Measurements from ENCODE around the gene DGKB.

DGKB gene

DNA sequence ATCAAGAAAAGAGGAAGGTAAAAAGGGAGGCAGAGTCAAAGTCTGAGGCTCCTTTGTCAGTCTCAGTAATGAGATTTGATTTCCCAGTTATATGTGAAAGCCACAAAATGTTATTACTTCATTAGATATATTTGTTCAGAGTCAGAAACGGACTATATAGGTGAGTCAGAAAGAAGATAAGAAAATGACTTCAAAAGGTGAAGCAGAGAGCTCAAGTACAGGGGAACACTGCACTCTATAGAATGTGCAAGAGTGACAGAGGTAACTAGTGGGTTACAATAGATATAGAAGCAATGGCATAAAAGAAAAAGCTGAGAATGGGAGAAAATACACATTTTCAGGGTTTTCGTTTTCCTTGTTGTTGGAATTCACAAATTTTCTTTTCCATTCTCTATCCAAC is 43.3 kb downstream of the DGKB start:
- no peak for DNase-seq (ENCODE audit: low spot score)

DNA sequence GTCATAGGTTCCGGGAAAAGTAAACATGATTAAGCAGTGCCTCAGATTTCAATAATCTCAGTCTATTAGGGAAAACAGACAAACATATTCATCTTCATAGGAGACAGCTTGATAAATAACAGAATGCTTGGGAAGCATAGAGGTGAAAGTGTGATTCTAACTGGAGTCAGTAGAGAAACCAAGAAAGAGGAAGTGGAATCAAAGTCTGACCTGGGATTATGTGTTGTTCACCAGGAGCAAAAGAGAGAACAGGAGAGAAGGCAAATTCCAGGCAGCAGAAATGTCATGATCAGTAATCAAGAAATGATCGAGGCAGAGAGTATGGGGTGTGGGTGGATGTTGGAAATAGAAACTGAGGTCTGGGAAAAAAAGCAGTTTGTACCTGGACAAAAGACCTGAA is 43.7 kb downstream of the DGKB start:
- no peak for DNase-seq (ENCODE audit: low spot score)

DNA sequence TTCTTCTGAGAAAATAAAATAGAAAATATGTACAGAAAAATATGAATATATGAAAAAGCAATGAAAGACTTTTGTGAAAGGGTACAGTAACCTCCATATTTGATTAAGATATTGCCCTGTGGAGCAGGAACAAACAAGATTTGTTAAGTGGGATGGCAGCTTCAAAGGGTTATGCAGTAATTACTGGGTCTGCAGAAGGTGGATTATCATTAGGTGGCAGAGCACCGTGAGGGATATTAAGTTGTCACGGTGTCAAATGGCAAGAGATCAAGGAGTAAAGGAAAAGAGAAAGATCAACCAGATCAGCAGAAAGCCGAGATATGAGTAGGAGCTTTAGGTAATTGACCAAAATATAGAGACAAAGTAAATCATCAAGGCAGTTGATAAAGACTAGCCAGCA is 44.1 kb downstream of the DGKB start:
- no peak for DNase-seq (ENCODE audit: low spot score)

DNA sequence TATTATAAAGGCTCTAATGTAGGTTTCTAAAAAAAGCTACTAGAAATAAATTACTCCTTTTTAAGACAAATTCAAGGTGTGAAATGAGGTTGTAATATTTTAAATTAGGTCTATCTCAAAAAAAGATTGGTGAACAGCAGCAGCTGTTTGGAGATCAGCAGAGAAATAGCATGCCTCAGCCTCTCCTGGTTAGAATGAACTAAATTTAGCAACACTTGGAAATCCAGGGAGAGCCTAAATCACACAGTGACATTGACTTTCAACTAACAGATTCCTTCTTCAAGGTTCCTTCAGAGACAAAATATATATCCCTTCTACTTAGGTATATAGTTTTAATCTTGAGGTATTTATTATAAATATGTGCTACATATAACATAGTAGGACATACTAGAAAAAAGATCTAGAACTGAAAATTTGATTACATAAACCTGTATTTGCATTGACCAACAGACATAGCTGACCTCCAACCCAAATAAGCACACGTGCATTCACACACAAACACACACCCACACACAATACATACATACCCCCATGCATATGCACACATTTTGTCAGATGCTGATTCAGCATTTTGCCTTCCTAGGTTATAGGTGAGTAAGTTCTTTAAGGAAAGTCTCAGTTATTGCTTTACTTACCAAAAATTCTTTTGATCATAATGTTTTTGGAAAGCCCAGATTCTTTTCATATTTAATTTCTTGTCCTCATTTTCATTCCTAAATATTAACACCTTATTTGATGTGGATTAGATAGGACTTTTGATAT is 47.3 kb downstream of the DGKB start:
- DNase-seq (ENCODE audit: low spot score), result no peak

DNA sequence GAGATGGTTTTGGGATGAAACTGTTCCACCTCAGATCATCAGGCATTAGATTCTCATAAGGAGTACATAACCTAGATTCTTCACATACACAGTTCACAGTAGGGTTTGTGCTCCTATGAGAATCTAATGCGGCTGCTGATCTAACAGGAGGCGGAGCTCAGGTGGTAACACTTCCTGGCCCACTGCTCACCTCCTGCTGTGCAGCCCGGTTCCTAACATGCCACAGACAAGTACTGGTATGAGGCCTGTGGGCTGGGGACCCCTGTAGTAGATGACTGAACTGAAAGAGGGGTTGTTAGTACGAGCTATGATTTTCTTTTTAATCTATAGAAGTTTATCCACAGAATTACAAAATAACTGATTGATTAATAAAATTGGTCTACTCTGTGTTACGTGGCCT is 48.1 kb downstream of the DGKB start:
- DNase-seq (ENCODE audit: low spot score), result no peak

DNA sequence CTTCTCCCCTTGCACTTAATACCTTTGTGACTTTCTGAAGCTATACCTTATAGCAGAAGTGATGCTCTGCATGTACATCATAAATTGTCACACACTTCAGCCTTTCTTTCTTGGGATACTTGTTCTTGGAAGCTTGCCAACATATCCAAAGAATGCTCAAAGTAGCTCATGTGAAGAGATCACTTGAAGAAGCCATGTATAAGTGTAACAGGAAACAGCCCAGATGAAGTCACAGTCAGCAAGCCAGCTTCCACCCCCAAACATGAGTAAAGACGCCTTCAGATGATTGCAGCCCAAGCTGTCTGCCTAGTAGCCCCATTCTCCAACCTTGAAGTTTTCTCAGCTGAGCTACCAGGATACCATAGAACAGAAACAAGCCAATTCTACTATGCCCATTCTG is 50.9 kb downstream of the DGKB start:
- no peak for DNase-seq (ENCODE audit: low spot score)

DNA sequence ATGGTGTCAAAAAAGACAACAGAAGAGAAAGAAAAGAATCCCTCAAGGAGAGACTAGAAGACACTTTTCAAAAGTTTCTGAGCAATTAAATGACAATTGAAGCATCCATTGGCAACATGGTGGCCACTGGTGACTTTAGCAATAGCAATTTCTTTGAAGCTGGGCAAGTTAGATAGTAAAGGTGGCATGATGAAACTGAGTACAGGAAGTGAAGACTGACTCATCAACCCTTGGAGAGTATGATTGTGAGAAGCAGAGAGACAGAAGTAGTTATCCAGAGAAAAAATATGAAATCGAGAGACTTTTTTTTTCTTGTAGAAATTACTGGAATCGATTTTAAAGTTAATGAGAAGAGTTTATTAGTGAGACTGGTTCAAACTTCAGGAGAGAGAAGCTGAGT is 52.5 kb downstream of the DGKB start:
- no peak for DNase-seq (ENCODE audit: low spot score)

DNA sequence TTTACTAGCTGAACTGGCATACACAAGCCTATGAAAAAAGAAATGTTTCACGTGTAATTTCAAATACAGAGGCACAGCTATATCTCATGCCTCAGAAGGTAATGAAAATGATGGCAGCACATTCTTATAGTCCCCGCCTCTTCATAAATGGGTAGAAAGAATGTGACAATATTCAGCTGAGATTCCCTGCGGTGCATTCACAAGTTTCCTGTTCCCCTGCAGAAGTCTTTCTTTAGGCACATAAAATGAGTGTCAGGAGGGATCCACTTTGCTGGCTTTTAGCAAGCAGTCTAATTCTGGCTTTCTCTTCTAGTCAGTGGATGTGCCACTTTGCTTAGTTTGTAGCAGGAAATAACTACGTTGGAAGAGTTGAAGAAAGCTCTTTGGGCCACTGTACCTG is 56.1 kb downstream of the DGKB start:
- DNase-seq (ENCODE audit: low spot score), result no peak

DNA sequence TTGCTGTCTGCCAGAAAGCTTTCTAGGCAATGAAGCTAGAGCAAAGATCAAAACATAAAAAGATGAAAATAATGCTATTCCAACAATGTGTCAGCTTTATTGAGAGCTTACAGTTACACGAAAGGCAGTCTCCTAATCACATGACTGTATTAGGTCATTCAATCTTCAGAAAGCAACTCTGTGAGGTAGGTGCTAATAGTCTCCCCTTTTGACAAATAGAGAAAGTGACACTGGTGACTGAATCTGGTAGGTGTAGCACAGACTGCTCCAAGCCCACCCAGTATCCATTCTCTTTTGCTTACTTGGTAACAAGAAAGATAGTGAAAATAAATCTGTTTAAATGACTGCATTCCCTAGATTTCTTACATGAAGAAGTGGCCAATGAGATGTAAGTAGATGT is 58.8 kb downstream of the DGKB start:
- no peak for DNase-seq (ENCODE audit: low spot score)

DNA sequence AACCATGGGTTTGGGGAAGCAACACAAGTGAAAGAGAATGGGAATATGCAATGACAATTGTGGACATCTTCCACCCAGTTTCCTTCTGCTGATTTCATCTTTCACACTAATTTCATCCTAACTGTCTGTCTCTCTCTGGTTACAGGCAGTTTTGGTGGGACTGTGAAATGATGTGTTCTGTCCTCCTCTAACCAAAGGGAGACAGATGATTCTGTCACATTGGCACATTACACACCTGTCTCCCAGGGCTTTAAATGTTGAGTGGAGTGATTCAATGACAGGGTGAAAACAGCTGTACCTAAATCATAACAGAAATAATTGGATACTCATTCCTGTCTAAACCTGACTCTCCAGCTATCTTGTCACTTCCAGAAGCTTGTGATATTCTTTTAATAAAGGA is 60.0 kb downstream of the DGKB start:
- DNase-seq (ENCODE audit: low spot score), result no peak

DNA sequence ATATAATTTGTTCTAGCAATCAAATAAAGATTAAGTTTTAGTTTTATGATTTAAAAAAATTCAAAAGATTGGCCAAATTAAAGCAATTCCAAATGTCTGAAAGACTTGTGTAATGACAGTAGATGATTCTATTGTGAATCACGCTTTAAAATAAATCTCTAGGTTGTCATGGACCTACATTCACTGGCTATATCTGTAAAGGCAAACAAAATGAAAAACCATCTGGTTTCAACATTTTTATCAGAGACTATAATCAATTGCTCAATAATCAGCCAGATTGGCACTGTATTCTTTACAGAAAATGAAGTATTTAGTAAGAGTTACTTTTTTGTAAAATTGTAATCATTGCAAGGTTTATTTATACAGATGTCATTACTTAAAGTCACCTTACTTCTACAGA is 60.7 kb downstream of the DGKB start:
- no peak for DNase-seq (ENCODE audit: low spot score)

DNA sequence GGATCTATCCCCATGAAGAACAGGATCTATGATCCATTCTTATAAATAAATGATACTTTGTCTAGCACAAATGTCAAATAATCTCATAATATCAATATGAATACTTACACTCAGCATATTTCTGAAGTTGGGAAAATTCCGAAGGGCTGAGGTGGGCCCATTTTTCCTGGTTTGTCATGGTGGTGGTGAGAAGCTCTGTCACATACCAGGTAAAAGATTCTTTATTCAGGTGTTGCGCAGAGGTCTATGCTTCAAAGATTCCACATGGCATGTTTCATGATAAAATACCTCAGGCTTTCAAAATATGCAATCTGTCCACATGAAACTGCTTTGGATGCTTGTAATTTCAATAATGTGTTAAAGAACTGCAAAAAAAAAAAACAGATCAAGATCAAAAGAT is 61.5 kb downstream of the DGKB start:
- no peak for DNase-seq (ENCODE audit: low spot score)

DNA sequence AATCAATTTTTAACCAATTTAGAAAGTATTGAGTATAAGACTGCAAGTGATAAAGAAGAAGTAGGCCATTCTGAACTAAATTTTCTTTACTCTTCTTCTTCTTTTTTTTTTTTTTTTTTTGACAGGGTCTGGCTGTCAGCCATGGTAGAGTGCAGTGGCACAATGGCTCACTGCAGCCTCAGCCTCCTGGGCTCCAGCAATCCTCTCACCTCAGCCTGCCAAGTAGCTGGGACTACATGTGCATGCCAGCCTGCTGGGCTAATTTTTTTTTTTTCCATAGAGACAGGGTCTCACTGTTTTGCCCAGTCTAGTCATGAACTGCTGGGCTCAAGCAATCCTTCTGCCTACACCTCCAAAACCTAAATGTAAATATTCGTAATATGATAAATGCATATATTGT is 63.2 kb downstream of the DGKB start:
- DNase-seq (ENCODE audit: low spot score), result no peak

DNA sequence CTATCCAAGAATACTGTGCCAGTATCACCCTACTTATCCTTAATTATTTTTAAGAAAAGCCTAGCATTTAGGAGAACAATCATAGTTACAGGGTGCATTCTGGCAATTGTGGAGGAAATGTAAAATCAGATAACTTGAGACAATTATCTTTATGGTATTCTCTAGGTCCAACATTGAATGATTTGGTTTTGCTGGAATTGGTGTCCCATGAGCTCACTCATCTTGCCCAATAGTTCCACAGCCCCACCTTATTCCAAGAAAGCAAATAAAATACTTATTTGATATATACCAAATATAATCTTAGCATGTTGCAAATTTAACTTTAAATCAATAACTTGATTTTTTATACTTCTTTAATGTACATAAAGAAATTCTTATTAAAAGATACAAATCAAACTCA is 65.3 kb downstream of the DGKB start:
- no peak for DNase-seq (ENCODE audit: low spot score)

DNA sequence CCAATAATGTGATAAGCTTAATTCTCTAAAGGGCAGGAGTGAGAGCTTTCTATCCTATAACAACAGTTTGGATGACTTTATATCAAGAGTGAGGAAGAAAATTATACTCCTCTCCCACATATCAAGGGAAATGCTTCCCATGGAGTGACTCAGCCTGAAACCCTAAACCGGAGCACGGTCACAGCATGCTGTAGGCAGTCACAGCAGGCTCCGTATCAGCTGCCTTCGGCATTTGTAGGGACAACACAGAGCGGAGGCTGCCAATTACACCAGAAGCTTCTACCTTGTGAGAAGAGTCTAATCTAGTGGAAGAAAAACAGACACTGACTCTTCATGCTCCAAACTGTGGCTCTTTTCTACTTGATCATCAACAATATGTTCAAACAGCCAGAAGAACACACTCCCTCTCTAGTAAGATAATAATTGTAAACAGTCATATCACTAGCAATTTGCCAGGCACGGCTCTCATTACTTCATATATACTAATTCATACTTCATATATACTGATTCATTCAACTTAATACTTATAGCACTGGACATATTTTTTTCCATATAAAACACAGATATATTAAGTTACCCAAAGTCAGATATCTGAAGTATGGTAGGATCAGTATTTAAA is 65.9 kb downstream of the DGKB start:
- peak; percentile 54 for DNase-seq (ENCODE audit: low spot score)

DNA sequence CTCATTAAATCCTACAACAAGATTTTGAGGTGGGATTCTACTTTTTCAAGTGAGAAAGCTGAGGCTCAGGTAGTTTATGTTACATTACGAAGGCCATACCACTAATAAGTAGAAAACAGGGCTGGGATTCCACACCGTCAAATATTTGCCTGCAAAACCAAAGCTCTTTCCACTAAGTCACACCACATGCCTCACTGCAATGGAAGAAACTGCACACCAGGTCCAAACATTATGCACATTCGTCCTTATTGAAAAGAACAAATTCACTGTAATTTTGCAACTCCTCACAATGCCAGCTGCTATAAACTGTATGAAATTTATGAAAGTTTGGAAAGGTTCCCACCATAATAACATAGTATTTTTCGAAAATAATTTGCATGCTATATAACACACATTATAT is 66.5 kb downstream of the DGKB start:
- no peak for DNase-seq (ENCODE audit: low spot score)

DNA sequence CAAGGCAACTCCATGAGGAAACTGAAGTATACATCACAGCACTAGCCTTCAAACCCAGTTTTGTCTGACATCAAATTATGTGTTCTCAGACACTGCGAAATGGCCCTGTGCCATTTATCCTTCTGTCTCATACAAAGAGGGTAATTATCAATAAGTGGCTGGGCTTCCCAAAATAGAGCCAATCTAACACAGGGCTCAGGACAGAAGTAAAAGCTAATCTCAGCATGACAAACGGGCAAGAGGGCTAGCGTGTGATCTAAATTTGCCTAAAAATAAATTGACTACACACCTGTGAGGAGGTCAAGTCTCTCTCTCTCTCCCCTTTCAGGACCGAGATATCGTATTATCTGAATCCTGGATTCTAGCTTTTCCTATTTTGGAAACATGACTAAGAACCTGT is 67.2 kb downstream of the DGKB start:
- no peak for DNase-seq (ENCODE audit: low spot score)

DNA sequence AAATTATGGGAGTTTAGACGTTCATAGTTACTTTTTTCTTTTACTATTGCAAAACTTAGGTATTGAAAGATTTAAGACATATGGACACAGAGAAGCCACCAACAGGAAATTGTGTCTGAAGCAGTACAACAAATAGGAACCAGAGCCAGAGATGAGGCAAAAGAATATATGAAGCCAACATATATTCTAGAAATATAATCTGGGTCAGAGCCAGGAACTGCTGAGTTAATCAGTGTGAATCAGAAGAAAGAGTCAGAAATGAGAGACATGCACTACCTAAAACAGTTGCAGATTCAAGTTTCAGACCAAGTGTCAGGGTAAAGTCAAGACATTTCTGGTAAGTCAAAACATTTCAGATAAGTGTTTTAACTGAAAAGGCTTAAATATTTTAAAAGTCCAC is 67.7 kb downstream of the DGKB start:
- no peak for DNase-seq (ENCODE audit: low spot score)

DNA sequence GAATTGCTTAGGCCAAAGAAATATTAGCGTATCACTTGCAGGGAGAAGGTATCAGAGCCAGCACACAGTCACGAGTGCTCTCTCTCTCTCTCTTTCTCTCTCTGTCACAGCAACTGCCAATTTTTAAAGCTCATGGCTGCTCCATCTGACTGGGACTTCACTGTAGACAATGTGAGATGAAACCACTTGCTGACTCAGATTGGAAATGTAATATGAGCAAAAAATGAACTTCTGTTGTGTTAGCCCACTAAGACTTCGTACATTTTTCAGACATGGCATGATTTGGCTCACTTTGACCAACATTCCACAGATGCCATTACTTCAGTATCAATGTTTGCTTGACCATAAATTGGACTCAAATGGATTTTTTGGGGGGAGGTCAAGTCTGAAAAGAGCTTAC is 68.1 kb downstream of the DGKB start:
- DNase-seq (ENCODE audit: low spot score), result no peak

DNA sequence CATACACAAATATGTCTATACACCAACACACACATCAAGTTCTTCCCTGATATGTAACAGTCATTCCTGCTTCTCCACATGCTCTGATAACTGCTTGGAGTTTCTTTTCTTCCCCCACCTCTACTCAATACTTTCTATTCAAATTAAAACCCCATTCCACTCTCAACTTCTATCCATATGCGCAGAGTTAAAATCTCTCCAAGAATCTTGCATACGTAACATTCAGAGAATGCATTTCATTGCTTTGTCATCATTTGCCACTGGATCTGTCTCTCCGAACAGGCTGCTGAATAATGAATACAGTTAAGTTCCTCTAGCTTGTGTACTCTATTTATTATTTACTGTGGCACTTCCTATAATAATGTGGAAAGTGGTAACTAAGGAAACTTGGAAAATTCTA is 68.8 kb downstream of the DGKB start:
- DNase-seq (ENCODE audit: low spot score), result no peak

DNA sequence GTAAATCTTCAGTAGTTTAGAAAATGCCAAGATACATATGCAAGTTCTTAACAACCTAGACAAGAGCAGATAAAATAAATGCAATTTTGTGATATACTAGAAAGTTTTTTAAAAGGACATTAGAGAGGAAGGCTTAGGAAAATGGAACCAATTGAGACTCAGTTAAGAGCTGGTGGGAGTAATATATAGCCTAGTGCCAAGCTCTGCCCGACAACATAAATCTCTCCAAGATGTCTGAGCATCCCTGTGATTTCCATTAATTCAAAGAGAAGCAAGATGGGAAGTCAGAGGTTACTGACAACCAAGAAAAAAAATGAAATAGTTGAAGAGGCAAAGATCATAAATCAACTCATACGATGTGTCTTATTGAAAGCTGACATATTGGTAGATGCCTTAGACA is 74.5 kb downstream of the DGKB start:
- no peak for DNase-seq (ENCODE audit: low spot score)

DNA sequence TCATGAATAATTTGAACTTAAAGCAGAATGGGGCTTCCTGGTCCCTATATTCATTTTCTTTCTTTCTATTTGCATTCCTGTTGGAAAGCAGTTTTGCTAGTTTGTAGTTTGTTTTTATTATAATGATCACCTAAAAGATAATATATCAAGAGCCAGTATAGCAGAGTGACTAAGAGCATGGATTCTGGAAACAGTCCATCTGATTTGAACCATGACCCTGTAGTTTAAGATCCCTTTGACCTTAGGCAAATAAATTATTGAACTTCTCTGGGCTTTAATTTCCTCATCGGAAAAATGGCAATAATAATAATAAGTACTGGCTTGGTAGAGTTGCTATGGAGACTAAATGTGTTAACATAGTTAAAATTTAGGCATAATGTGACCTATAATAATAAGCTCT is 76.1 kb downstream of the DGKB start:
- no peak for DNase-seq (ENCODE audit: low spot score)

DNA sequence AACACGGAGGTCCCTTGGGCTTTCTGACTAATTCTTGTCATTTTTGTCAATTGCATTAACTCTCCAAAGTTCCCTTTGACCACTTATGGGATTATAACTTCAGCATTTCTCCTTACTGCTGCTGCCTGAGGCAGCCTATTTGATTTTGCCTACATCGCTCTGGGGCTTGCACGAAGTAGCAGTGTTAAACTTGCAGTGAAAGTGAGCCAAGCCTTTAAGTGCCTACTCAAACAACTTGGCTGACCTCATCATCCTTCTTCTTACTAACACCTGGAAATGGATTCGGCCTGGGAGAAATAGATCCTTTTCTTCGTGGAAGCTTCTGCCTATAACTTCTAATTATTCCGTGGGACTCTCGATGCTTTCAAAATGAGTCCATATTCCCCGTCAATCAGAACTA is 76.6 kb downstream of the DGKB start:
- DNase-seq (ENCODE audit: low spot score), result no peak

DNA sequence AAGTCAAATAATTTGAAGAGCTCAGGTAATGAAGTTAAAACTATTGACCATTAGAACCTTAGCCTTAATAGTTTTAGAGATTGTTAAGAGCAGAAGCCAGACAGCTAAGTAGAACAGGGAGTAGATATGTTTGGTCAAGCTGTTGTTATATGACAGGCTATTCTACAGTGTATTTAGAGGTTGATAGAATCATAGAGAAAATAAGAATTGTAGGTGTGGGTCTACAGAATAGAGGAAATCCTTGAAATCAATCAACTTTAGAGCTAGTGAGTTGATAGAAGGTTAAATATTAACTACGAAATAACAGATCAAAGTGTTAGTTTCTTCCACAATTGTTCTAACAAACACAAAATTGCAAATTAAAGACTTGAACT is 80.1 kb downstream of the DGKB start:
- no peak for DNase-seq (ENCODE audit: low spot score)
